Measurements from ENCODE around the gene SPATA31D1.

The SPATA31D1 gene

GRCh38 chr9:81976351-81976750 lies 12.2 kb upstream of the SPATA31D1 start:
- no peak for TF ChIP-seq Cebpa-rat (IDR thresholded peaks at IDR 0.05)
- no peaks in the 10 kb centered on the region for H3K27me3 ChIP-seq
- H3K27ac ChIP-seq: no peak overlapping the region

GRCh38 chr9:81979196-81979595 lies 9.4 kb upstream of the SPATA31D1 start:
- no peak overlapping the region for H3K27ac ChIP-seq
- H3K27me3 ChIP-seq: no peaks in the 10 kb centered on the region
- H3K9ac ChIP-seq: no peak overlapping the region
- H3K4me2 ChIP-seq: no peak overlapping the region
- no peak overlapping the region for H3K4me3 ChIP-seq
- H3K36me3 ChIP-seq: no peaks in the 10 kb centered on the region
- H3K9me3 ChIP-seq: peaks cover 14% of the 10 kb centered on the region
- no peaks in the 10 kb centered on the region for H4K20me1 ChIP-seq
- no peak for TF ChIP-seq Cebpa-rat (IDR thresholded peaks at IDR 0.05)
- no peaks in the 10 kb centered on the region for H3K4me1 ChIP-seq

More at GRCh38 chr9:81976351-81976750, 12.2 kb upstream of the SPATA31D1 start:
- Histone ChIP-seq H3K4me2 (no peak overlapping the region), H3K36me3 (no peaks in the 10 kb centered on the region), H3K9me3 (peaks cover 18% of the 10 kb centered on the region), H4K20me1 (no peaks in the 10 kb centered on the region), H3K4me1 (no peaks in the 10 kb centered on the region), H3K4me3 (no peak overlapping the region), H3K9ac (no peak overlapping the region)

- no peak overlapping the region for H3K9ac ChIP-seq
- H3K36me3 ChIP-seq: no peaks in the 10 kb centered on the region
- H3K4me1 ChIP-seq: no peaks in the 10 kb centered on the region
- H3K4me3 ChIP-seq: no peak overlapping the region
- H4K20me1 ChIP-seq: no peaks in the 10 kb centered on the region
- H3K27ac ChIP-seq: no peak overlapping the region
- no peak for TF ChIP-seq Cebpa-rat (IDR thresholded peaks at IDR 0.05)
- no peaks in the 10 kb centered on the region for H3K27me3 ChIP-seq
- H3K4me2 ChIP-seq: no peak overlapping the region
- H3K9me3 ChIP-seq: peaks cover 12% of the 10 kb centered on the region
Measured at GRCh38 chr9:81980568-81980967, 8.0 kb upstream of the SPATA31D1 start.

- no peak for TF ChIP-seq Cebpa-rat (IDR thresholded peaks at IDR 0.05)
- no peak overlapping the region for H3K27ac ChIP-seq
- no peak overlapping the region for H3K4me2 ChIP-seq
- H3K4me3 ChIP-seq: no peak overlapping the region
- H4K20me1 ChIP-seq: no peaks in the 10 kb centered on the region
- peaks cover 6% of the 10 kb centered on the region for H3K9me3 ChIP-seq
- H3K36me3 ChIP-seq: no peaks in the 10 kb centered on the region
- H3K27me3 ChIP-seq: no peaks in the 10 kb centered on the region
- H3K9ac ChIP-seq: no peak overlapping the region
- no peaks in the 10 kb centered on the region for H3K4me1 ChIP-seq
Measured at GRCh38 chr9:81981883-81982282, 6.7 kb upstream of the SPATA31D1 start.

GRCh38 chr9:81984928-81985327 lies 3.6 kb upstream of the SPATA31D1 start:
- H3K9me3 ChIP-seq: no peaks in the 10 kb centered on the region
- H3K4me1 ChIP-seq: no peaks in the 10 kb centered on the region
- no peaks in the 10 kb centered on the region for H4K20me1 ChIP-seq
- H3K36me3 ChIP-seq: no peaks in the 10 kb centered on the region
- no peak overlapping the region for H3K9ac ChIP-seq
- H3K4me2 ChIP-seq: no peak overlapping the region
- H3K27me3 ChIP-seq: no peaks in the 10 kb centered on the region
- no peak overlapping the region for H3K27ac ChIP-seq
- no peak for TF ChIP-seq Cebpa-rat (IDR thresholded peaks at IDR 0.05)
- no peak overlapping the region for H3K4me3 ChIP-seq

GRCh38 chr9:81986051-81986450 lies 2.5 kb upstream of the SPATA31D1 start:
- Histone ChIP-seq H3K4me3 (no peak overlapping the region), H3K9ac (no peak overlapping the region), H3K4me2 (no peak overlapping the region), H3K27me3 (no peaks in the 10 kb centered on the region), H3K27ac (no peak overlapping the region), H3K9me3 (no peaks in the 10 kb centered on the region), H3K36me3 (no peaks in the 10 kb centered on the region), H4K20me1 (no peaks in the 10 kb centered on the region), H3K4me1 (no peaks in the 10 kb centered on the region)
- TF ChIP-seq Cebpa-rat (IDR thresholded peaks at IDR 0.05): no peak

- no peak overlapping the region for H3K4me3 ChIP-seq
Measured at GRCh38 chr9:81989700-81990099, 1.1 kb downstream of the SPATA31D1 start.

GRCh38 chr9:81993656-81994055 lies 5.1 kb downstream of the SPATA31D1 start:
- Histone ChIP-seq H3K27me3 (no peaks in the 10 kb centered on the region), H3K9me3 (no peaks in the 10 kb centered on the region), H4K20me1 (no peaks in the 10 kb centered on the region), H3K27ac (no peak overlapping the region), H3K36me3 (no peaks in the 10 kb centered on the region), H3K4me2 (no peak overlapping the region), H3K4me1 (no peaks in the 10 kb centered on the region), H3K9ac (no peak overlapping the region), H3K4me3 (no peak overlapping the region)
- TF ChIP-seq Cebpa-rat (IDR thresholded peaks at IDR 0.05): no peak

More at GRCh38 chr9:81989700-81990099, 1.1 kb downstream of the SPATA31D1 start:
- H3K4me2 ChIP-seq: no peak overlapping the region
- no peaks in the 10 kb centered on the region for H3K27me3 ChIP-seq
- no peaks in the 10 kb centered on the region for H3K9me3 ChIP-seq
- H3K4me1 ChIP-seq: no peaks in the 10 kb centered on the region
- no peak overlapping the region for H3K9ac ChIP-seq
- no peak overlapping the region for H3K27ac ChIP-seq
- H3K36me3 ChIP-seq: no peaks in the 10 kb centered on the region
- TF ChIP-seq Cebpa-rat (IDR thresholded peaks at IDR 0.05): no peak
- H4K20me1 ChIP-seq: no peaks in the 10 kb centered on the region

GRCh38 chr9:81999806-82000205 lies 11.2 kb downstream of the SPATA31D1 start:
- no peak overlapping the region for H3K4me2 ChIP-seq
- H3K27ac ChIP-seq: no peak overlapping the region
- H3K4me1 ChIP-seq: no peaks in the 10 kb centered on the region
- TF ChIP-seq Cebpa-rat (IDR thresholded peaks at IDR 0.05): no peak
- no peak overlapping the region for H3K9ac ChIP-seq
- H3K9me3 ChIP-seq: no peaks in the 10 kb centered on the region
- no peak overlapping the region for H3K4me3 ChIP-seq
- no peaks in the 10 kb centered on the region for H3K27me3 ChIP-seq
- H4K20me1 ChIP-seq: no peaks in the 10 kb centered on the region
- H3K36me3 ChIP-seq: no peaks in the 10 kb centered on the region

GRCh38 chr9:82010711-82011110 lies 22.1 kb downstream of the SPATA31D1 start:
- Histone ChIP-seq H3K4me3 (no peak overlapping the region), H3K4me2 (no peak overlapping the region), H3K9me3 (0 out of 2 replicates have a peak, but pooled peaks cover 8% of the 10 kb centered on the region), H3K27ac (no peak overlapping the region), H3K4me1 (no peaks in the 10 kb centered on the region), H3K36me3 (no peaks in the 10 kb centered on the region), H3K9ac (no peak overlapping the region), H4K20me1 (no peaks in the 10 kb centered on the region), H3K27me3 (no peaks in the 10 kb centered on the region)
- no peak for TF ChIP-seq Cebpa-rat (IDR thresholded peaks at IDR 0.05)

GRCh38 chr9:82011133-82011532 lies 22.6 kb downstream of the SPATA31D1 start:
- H3K27ac ChIP-seq: no peak overlapping the region
- no peak overlapping the region for H3K4me2 ChIP-seq
- 0 out of 2 replicates have a peak, but pooled peaks cover 8% of the 10 kb centered on the region for H3K9me3 ChIP-seq
- TF ChIP-seq Cebpa-rat (IDR thresholded peaks at IDR 0.05): no peak
- H3K4me3 ChIP-seq: no peak overlapping the region
- H3K36me3 ChIP-seq: no peaks in the 10 kb centered on the region
- H4K20me1 ChIP-seq: no peaks in the 10 kb centered on the region
- H3K4me1 ChIP-seq: no peaks in the 10 kb centered on the region
- no peak overlapping the region for H3K9ac ChIP-seq
- no peaks in the 10 kb centered on the region for H3K27me3 ChIP-seq

Data from BLaER1 (cell line).